H1 (cell line): ENCODE measurements around the gene CENPO. TPM values are rescaled to one million over a fixed set of nuclear protein-coding genes. Genes with fewer than 3 reads are reported as not detected.
A peak's percentile ranks its signal among the peaks of the same experiment; 100 is the strongest.

Source experiments
- CTCF ChIA-PET: fragments of 300-600 bp; sonication (Branson Sonifier 250); formaldehyde crosslinking; loops from one replicate; lab custom pipeline; 2021; ENCODE audit not compliant: partially characterized antibody; lab: Charles Lee
- POLR2A ChIA-PET: fragments of 300-600 bp; sonication (Branson Sonifier 250); formaldehyde crosslinking; loops from one replicate; lab custom pipeline; 2021; ENCODE audit warnings: inconsistent platforms; ENCODE audit not compliant: partially characterized antibody; lab: Charles Lee
- DNase-seq, 2 experiments: peaks; one replicate each; pipeline versions ENCODE4 v3.0.0 to v3.0.0-alpha.2; 2010 to 2022; ENCODE audit warnings: low spot score in 2 of 2, low read depth in 1 of 2, mixed read lengths in 1 of 2
- FAIRE-seq: peaks from 2 replicates; lab custom pipeline; 2011; peaks lifted over from hg19 to GRCh38; lab: Jason Lieb, UNC
- H2AFZ ChIP-seq: 2 replicates; pipeline ENCODE4 v1.8.1; 2012; ENCODE audit warnings: low read length, inconsistent platforms
- H2AK5ac ChIP-seq: 2 replicates; pipeline ENCODE4 v1.6.1; 2013; ENCODE audit warnings: low read depth, low read length
- H2BK120ac ChIP-seq: replicated peaks from 2 replicates; pipeline ENCODE3; 2013; ENCODE audit warnings: low read depth, low read length, inconsistent platforms
- H2BK12ac ChIP-seq: 2 replicates; pipeline ENCODE4 v1.6.1; 2013; ENCODE audit warnings: low read depth, low read length
- H2BK15ac ChIP-seq: 2 replicates; pipeline ENCODE4 v1.6.1; 2013; ENCODE audit warnings: low read length
- H2BK20ac ChIP-seq: 2 replicates; pipeline ENCODE4 v1.6.1; 2013; ENCODE audit warnings: low read length
- H2BK5ac ChIP-seq: 2 replicates; pipeline ENCODE4 v1.6.1; 2013; ENCODE audit warnings: low read depth, low read length
- H3K14ac ChIP-seq: 2 replicates; pipeline ENCODE4 v1.6.1; 2013; ENCODE audit warnings: inconsistent platforms; ENCODE audit not compliant: insufficient read length
- H3K18ac ChIP-seq: 2 replicates; pipeline ENCODE4 v1.6.1; 2013; ENCODE audit warnings: low read length; ENCODE audit errors: extremely low read depth
- H3K23ac ChIP-seq: 2 replicates; pipeline ENCODE4 v1.6.1; 2013; ENCODE audit warnings: inconsistent platforms; ENCODE audit not compliant: insufficient read length
- H3K23me2 ChIP-seq: 2 replicates; pipeline ENCODE4 v1.6.1; 2013; ENCODE audit warnings: low read depth, low read length
- H3K27ac ChIP-seq: 2 replicates; pipeline ENCODE4 v1.6.1; 2011; ENCODE audit warnings: low read depth, low read length, inconsistent platforms
- H3K27me3 ChIP-seq, 4 experiments: replicated peaks in 1 of 4; 1 replicate in 1 of 4; 2 replicates in 3 of 4; pipeline versions ENCODE4 v1.6.1 to v1.8.1; 2011 to 2013; ENCODE audit warnings: low read length in 3 of 4, mild to moderate bottlenecking in 3 of 4, inconsistent platforms in 2 of 4, mixed read lengths in 2 of 4, moderate library complexity in 1 of 4; ENCODE audit not compliant: control insufficient read depth in 3 of 4, insufficient read depth in 3 of 4; ENCODE audit errors: extremely low read depth in 1 of 4
- H3K36me3 ChIP-seq, 4 experiments: 2 replicates each; pipeline versions ENCODE4 v1.6.1 to v1.8.1; 2011 to 2013; ENCODE audit warnings: mild to moderate bottlenecking in 4 of 4, low read length in 3 of 4, moderate library complexity in 2 of 4, control low read depth in 1 of 4, inconsistent platforms in 1 of 4; ENCODE audit not compliant: insufficient read depth in 4 of 4, control insufficient read depth in 2 of 4
- H3K4ac ChIP-seq: replicated peaks from 2 replicates; pipeline ENCODE3; 2013; ENCODE audit warnings: low read length, low read depth, mixed read lengths, inconsistent platforms; ENCODE audit not compliant: insufficient read length
- H3K4me1 ChIP-seq, 4 experiments: replicated peaks in 1 of 4; 1 replicate in 1 of 4; 2 replicates in 3 of 4; pipeline versions ENCODE4 v1.6.1 to v1.8.1; 2011 to 2013; ENCODE audit warnings: low read length in 3 of 4, inconsistent platforms in 2 of 4, mixed read lengths in 1 of 4; ENCODE audit not compliant: insufficient read depth in 4 of 4, control insufficient read depth in 3 of 4
- H3K4me2 ChIP-seq, 2 experiments: 2 replicates each; pipeline versions ENCODE4 v1.6.1 to v1.8.1; 2011 to 2013; ENCODE audit warnings: low read depth in 2 of 2, low read length in 2 of 2, control low read depth in 1 of 2, inconsistent platforms in 1 of 2, mild to moderate bottlenecking in 1 of 2; ENCODE audit not compliant: insufficient read depth in 1 of 2
- H3K4me3 ChIP-seq, 4 experiments: fragments of 200-600, 300-600 bp in 1 of 4; sonication (generic), shearing (Covaris generic), sonication (Bioruptor Twin) in 1 of 4; 2 replicates each; pipeline versions ENCODE4 v1.5.1 to v1.8.1; 2011 to 2016; ENCODE audit warnings: low read length in 4 of 4, low read depth in 3 of 4, control low read depth in 2 of 4, inconsistent platforms in 2 of 4, mild to moderate bottlenecking in 2 of 4, mixed read lengths in 1 of 4, moderate library complexity in 1 of 4; ENCODE audit not compliant: insufficient read depth in 2 of 4; ENCODE audit errors: extremely low read depth in 1 of 4
- H3K56ac ChIP-seq: replicated peaks from 2 replicates; pipeline ENCODE3; 2013; ENCODE audit warnings: low read depth, mild to moderate bottlenecking, mixed read lengths, low read length, inconsistent platforms; ENCODE audit not compliant: insufficient read length
- H3K79me1 ChIP-seq: 2 replicates; pipeline ENCODE4 v1.6.1; 2013; ENCODE audit warnings: low read depth, low read length, control low read depth
- H3K79me2 ChIP-seq, 2 experiments: 2 replicates each; pipeline versions ENCODE4 v1.6.1 to v1.8.1; 2012 to 2013; ENCODE audit warnings: low read length in 2 of 2, mild to moderate bottlenecking in 2 of 2, inconsistent platforms in 1 of 2; ENCODE audit not compliant: insufficient read depth in 2 of 2, control insufficient read depth in 1 of 2
- H3K9ac ChIP-seq, 4 experiments: replicated peaks in 1 of 4; 1 replicate in 1 of 4; 2 replicates in 3 of 4; pipeline versions ENCODE4 v1.6.1 to v1.8.1; 2011 to 2013; ENCODE audit warnings: low read depth in 3 of 4, low read length in 3 of 4, control low read depth in 2 of 4, mild to moderate bottlenecking in 2 of 4, moderate library complexity in 2 of 4, inconsistent platforms in 1 of 4; ENCODE audit errors: extremely low read depth in 1 of 4
- H3K9me3 ChIP-seq, 2 experiments: 2 replicates each; pipeline versions ENCODE4 v1.6.1 to v1.8.1; 2012 to 2013; ENCODE audit warnings: mild to moderate bottlenecking in 2 of 2, moderate library complexity in 2 of 2, control low read depth in 1 of 2, inconsistent platforms in 1 of 2, low read depth in 1 of 2, low read length in 1 of 2, mixed read lengths in 1 of 2; ENCODE audit not compliant: insufficient read depth in 2 of 2
- H4K20me1 ChIP-seq, 2 experiments: replicated peaks in 1 of 2; 2 replicates each; pipeline versions ENCODE3 to v1.8.1; 2011 to 2013; ENCODE audit warnings: inconsistent platforms in 2 of 2, low read length in 2 of 2, mild to moderate bottlenecking in 1 of 2; ENCODE audit not compliant: insufficient read depth in 2 of 2, control insufficient read depth in 1 of 2
- H4K5ac ChIP-seq: 2 replicates; pipeline ENCODE4 v1.6.1; 2013; ENCODE audit warnings: low read length, low read depth, mixed read lengths, inconsistent platforms; ENCODE audit not compliant: insufficient read length
- H4K8ac ChIP-seq: 2 replicates; pipeline ENCODE4 v1.8.0; 2013; ENCODE audit warnings: mild to moderate bottlenecking, moderate library complexity, low read length, inconsistent platforms; ENCODE audit not compliant: insufficient read depth; ENCODE audit errors: extremely low read depth
- H4K91ac ChIP-seq: replicated peaks from 2 replicates; pipeline ENCODE3; 2013; ENCODE audit warnings: low read length, mixed read lengths, inconsistent platforms; ENCODE audit not compliant: insufficient read length
- BACH1 ChIP-seq: IDR thresholded peaks from 2 replicates; pipeline ENCODE4 v1.6.1; 2012; ENCODE audit warnings: low read length, improper control_type of control experiment
- CEBPB ChIP-seq: IDR thresholded peaks from 2 replicates; pipeline ENCODE4 v1.6.1; 2012; ENCODE audit warnings: low read depth, low read length
- JUN ChIP-seq: IDR thresholded peaks from 2 replicates; pipeline ENCODE4 v1.6.1; 2011; ENCODE audit warnings: low read depth, mild to moderate bottlenecking, improper control_type of control experiment, low read length
- PHF8 ChIP-seq: fragments of 200-600 bp; sonication (generic); conservative IDR thresholded peaks from 2 replicates; pipeline ENCODE4 v1.7.1; 2012; ENCODE audit warnings: low read depth, mild to moderate bottlenecking, inconsistent platforms, low read length, moderate library complexity
- POLR2A ChIP-seq, 2 experiments: IDR thresholded peaks; 1 replicate in 1 of 2; 2 replicates in 1 of 2; pipeline ENCODE4 v1.6.1; 2011; ENCODE audit warnings: low read depth in 2 of 2, low read length in 2 of 2, mild to moderate bottlenecking in 2 of 2; ENCODE audit errors: control extremely low read depth in 1 of 2
- RXRA ChIP-seq: IDR thresholded peaks from 2 replicates; pipeline ENCODE4 v1.6.1; 2011; ENCODE audit warnings: low read depth, mild to moderate bottlenecking, low read length, moderate library complexity; ENCODE audit not compliant: insufficient read depth
- SIN3A ChIP-seq, 2 experiments: IDR thresholded peaks in 1 of 2; conservative IDR thresholded peaks in 1 of 2; 2 replicates each; pipeline ENCODE4 v1.6.1; 2011 to 2012; ENCODE audit warnings: low read length in 2 of 2, improper control_type of control experiment in 1 of 2, low read depth in 1 of 2, mild to moderate bottlenecking in 1 of 2
- SIRT6 ChIP-seq: IDR thresholded peaks from one replicate; pipeline ENCODE4 v1.7.1; 2012; ENCODE audit warnings: low read length, inconsistent platforms
- SRF ChIP-seq: IDR thresholded peaks from 2 replicates; pipeline ENCODE4 v1.6.1; 2011; ENCODE audit warnings: mild to moderate bottlenecking, low read depth, low read length, moderate library complexity
- TBP ChIP-seq: IDR thresholded peaks from 2 replicates; pipeline ENCODE4 v1.6.1; 2011; ENCODE audit warnings: low read depth, low read length, improper control_type of control experiment
- TEAD4 ChIP-seq: IDR thresholded peaks from 2 replicates; pipeline ENCODE4 v1.6.1; 2012; ENCODE audit warnings: low read depth, low read length, inconsistent platforms, mixed read lengths
- WGBS, 2 experiments: shearing (Covaris generic) in 1 of 2; methylation state at CpG; one replicate each; pipeline versions ENCODE4 v1.1.6 to v1.1.7; 2013 to 2015; ENCODE audit warnings: low lambda C conversion rate in 2 of 2, mixed read lengths in 2 of 2, inconsistent platforms in 1 of 2, low coverage in 1 of 2, missing lambda C conversion rate in 1 of 2; ENCODE audit not compliant: insufficient replicate concordance in 2 of 2, insufficient coverage in 1 of 2, insufficient read length in 1 of 2; ENCODE audit errors: extremely low coverage in 1 of 2, missing lambda C conversion rate in 1 of 2; 5-methylcytosine and 5-hydroxymethylcytosine counted together
- polyA plus RNA-seq, 7 experiments: library from polyadenylated mRNA; depleted of rRNA in 3 of 7; stranded (reverse) in 5 of 7; unstranded in 2 of 7; fragments of >200 nt in 5 of 7; fragments of 200-250 nt in 2 of 7; gene quantifications; 1 replicate in 5 of 7; 2 replicates in 1 of 7; 4 replicates in 1 of 7; pipeline versions ENCODE4 v1.2.1 to v1.2.3, GENCODE V29; 2011 to 2013; ENCODE audit warnings: missing spikeins in 2 of 7, mixed read lengths in 2 of 7
- total RNA-seq: library from RNA; stranded (reverse); fragmentation: NEBNext Ultra II Directional; extraction: Animal tissue kit (Norgen Biotek cat#: 25700); gene quantifications from 2 replicates; pipeline ENCODE4 v1.2.1, GENCODE V29; 2021

The CENPO gene
- total and polyA plus RNA-seq, 2 of the 8 experiments (the other 6 are each of a cell fraction or from before 2014, with no cell fraction given), result 34.4 to 46.3 TPM

- H2BK12ac ChIP-seq, result no peak overlapping the region
- H3K4me2 ChIP-seq, result no peak overlapping the region
- no peak overlapping the region for H2BK120ac ChIP-seq
- WGBS, 2 experiments, result 95% methylated on average over 15 of the region's 15 CpGs; no CpG with 5 or more reads in 1 of the 2 experiments
- no peak overlapping the region for H3K4me3 ChIP-seq
- ChIA-PET POLR2A (no interaction called here), CTCF (interaction anchor here (0.8 to 1.5 kb wide), 2 partner anchors 14 to 32 kb away, joined by 3 read pairs; no protein-coding TSS in a partner anchor)
- no peaks in the 10 kb centered on the region for H3K27me3 ChIP-seq
- H2BK5ac ChIP-seq, result 0 out of 2 replicates have a peak overlapping the region, but pooled peaks have one; percentile 35
- H3K56ac ChIP-seq, result no peak overlapping the region
- no peaks in the 10 kb centered on the region for H3K79me2 ChIP-seq
- no peaks in the 10 kb centered on the region for H3K4me1 ChIP-seq
- no peak overlapping the region for H3K14ac ChIP-seq
- no peak overlapping the region for H3K4ac ChIP-seq
- no peak overlapping the region for H4K5ac ChIP-seq
- no peak for TF ChIP-seq JUN
- TF ChIP-seq TEAD4, result no peak
- TF ChIP-seq RXRA, result no peak
- no peak for TF ChIP-seq POLR2A (IDR thresholded peaks at IDR 0.05; ENCODE audit: control extremely low read depth in 1 of 2, low read depth in 2 of 2, low read length in 2 of 2)
- TF ChIP-seq SIN3A (conservative IDR thresholded peaks at IDR 0.05 in 1 of 2, IDR thresholded peaks at IDR 0.05 in 1 of 2; ENCODE audit: low read depth in 1 of 2, low read length in 2 of 2), result no peak
- no peak for TF ChIP-seq BACH1
- no peak for TF ChIP-seq PHF8
- no peak for TF ChIP-seq TBP
- no peak for TF ChIP-seq SIRT6
- TF ChIP-seq SRF, result no peak
- no peak for TF ChIP-seq CEBPB
- H3K79me1 ChIP-seq, result peaks cover 2% of the 10 kb centered on the region; the same call in 1 of the 2 replicates
- H4K91ac ChIP-seq, result no peak overlapping the region
- DNase-seq (no peak), FAIRE-seq (no peak)
- H2BK15ac ChIP-seq, result no peak overlapping the region
- no peak overlapping the region for H3K18ac ChIP-seq
- H2BK20ac ChIP-seq, result no peak overlapping the region
- H2AFZ ChIP-seq, result no peak overlapping the region
- no peaks in the 10 kb centered on the region for H3K9me3 ChIP-seq
- H4K20me1 ChIP-seq, result peaks cover 0 to 2% of the 10 kb centered on the region in 2 experiments
- no peaks in the 10 kb centered on the region; a peak in 1 of 8 replicates for H3K36me3 ChIP-seq
- no peak overlapping the region for H3K27ac ChIP-seq
- H3K23me2 ChIP-seq, result no peaks in the 10 kb centered on the region
- H3K23ac ChIP-seq, result no peak overlapping the region
- H4K8ac ChIP-seq, result no peak overlapping the region
- H2AK5ac ChIP-seq, result no peak overlapping the region
- no peak overlapping the region for H3K9ac ChIP-seq
Measured at GRCh38 chr2:24859968-24860600, 66.9 kb downstream of the CENPO start.
